Stimulated activated CD8-positive, alpha-beta memory T cell treated with anti-CD3 and anti-CD28 coated beads, Interleukin-7, amount 100 ng/mL, for 1 hour (primary cell): ENCODE results near the gene UBR4.

Source experiments
- DNase-seq, 2 donors: peaks; one replicate each; pipeline ENCODE4 v3.0.0-alpha.2; 2020; ENCODE audit warnings: low read depth in 2 of 2

UBR4 gene

GRCh38 chr1:19073311-19074186 lies 136.5 kb downstream of the UBR4 start:
- DNase-seq, result no peak

GRCh38 chr1:19072285-19072981 lies 137.6 kb downstream of the UBR4 start:
- DNase-seq, result no peak

- DNase-seq, result no peak
Measured at GRCh38 chr1:19071674-19072281, 138.3 kb downstream of the UBR4 start.

- no peak for DNase-seq
Measured at GRCh38 chr1:19070891-19071621, 139.0 kb downstream of the UBR4 start.

- DNase-seq, result no peak
Measured at GRCh38 chr1:19070197-19070651, 139.8 kb downstream of the UBR4 start.

- DNase-seq, result no peak
Measured at GRCh38 chr1:19068639-19069276, 141.3 kb downstream of the UBR4 start.

GRCh38 chr1:19067912-19068638 lies 142.0 kb downstream of the UBR4 start:
- no peak for DNase-seq

GRCh38 chr1:19067182-19067911 lies 142.7 kb downstream of the UBR4 start:
- no peak for DNase-seq

- no peak for DNase-seq
Measured at GRCh38 chr1:19066874-19067181, 143.2 kb downstream of the UBR4 start.

GRCh38 chr1:19066248-19066873 lies 143.7 kb downstream of the UBR4 start:
- no peak for DNase-seq

- no peak for DNase-seq
Measured at GRCh38 chr1:19065526-19066247, 144.4 kb downstream of the UBR4 start.

- no peak for DNase-seq
Measured at GRCh38 chr1:19064906-19065450, 145.1 kb downstream of the UBR4 start.

- DNase-seq, result no peak
Measured at GRCh38 chr1:19063122-19063521, 146.9 kb downstream of the UBR4 start.

GRCh38 chr1:19062258-19063029 lies 147.6 kb downstream of the UBR4 start:
- DNase-seq, result no peak

- DNase-seq, result no peak
Measured at GRCh38 chr1:19061798-19062197, 148.3 kb downstream of the UBR4 start.

- no peak for DNase-seq
Measured at GRCh38 chr1:19061343-19061742, 148.7 kb downstream of the UBR4 start.

GRCh38 chr1:19059773-19060172 lies 150.3 kb downstream of the UBR4 start:
- no peak for DNase-seq

- DNase-seq, result no peak
Measured at GRCh38 chr1:19058476-19058797, 151.6 kb downstream of the UBR4 start.
